A549 treated with CpdA at 1 μM for 4 hours (cell line): ENCODE measurements around the gene GARIN6. TPM values are rescaled to one million over a fixed set of nuclear protein-coding genes. Genes with fewer than 3 reads are reported as not detected.

Experiments
- total RNA-seq: library from RNA; stranded (reverse); fragments of 200-300 nt; extraction: Qiagen RNA extraction; gene quantifications from 5 replicates; pipeline ENCODE4 v1.2.3, GENCODE V29; 2022; ENCODE audit warnings: low read depth

The GARIN6 gene
- total RNA-seq: not detected in 5 replicates

GRCh38 chr12:99647453-99647852, at the start of gene GARIN6:
Gene GARIN6, plus strand, starts transcription at chr12:99647753. Its CDS starts 422 bp downstream, at chr12:99648175.

